ENCODE results near the gene AK8. TPM values are rescaled to one million over a fixed set of nuclear protein-coding genes. Genes with fewer than 3 reads are reported as not detected.

Gene AK8
- polyA plus RNA-seq, 1 donor = 2.6 TPM

- Histone ChIP-seq H3K27ac (ENCODE audit: low read length) (no peak overlapping the region), H3K4me3 (ENCODE audit: low read length) (no peak overlapping the region), H3K27me3 (ENCODE audit: control insufficient read depth, insufficient read depth, low read length) (peaks cover 42% of the 10 kb centered on the region), H3K36me3 (ENCODE audit: control insufficient read depth, insufficient read depth, low read length) (no peaks in the 10 kb centered on the region), H3K4me1 (ENCODE audit: control insufficient read depth, insufficient read depth, low read length) (peaks cover 10% of the 10 kb centered on the region), H3K9me3 (ENCODE audit: control insufficient read depth, low read depth, low read length) (no peaks in the 10 kb centered on the region)
- DNase-seq = no peak
- WGBS (ENCODE audit: insufficient coverage, low lambda C conversion rate) = no CpG with 5 or more reads among the region's 13 CpGs
Measured at GRCh38 chr9:132743931-132744479, 134.1 kb downstream of the AK8 start.

DNA sequence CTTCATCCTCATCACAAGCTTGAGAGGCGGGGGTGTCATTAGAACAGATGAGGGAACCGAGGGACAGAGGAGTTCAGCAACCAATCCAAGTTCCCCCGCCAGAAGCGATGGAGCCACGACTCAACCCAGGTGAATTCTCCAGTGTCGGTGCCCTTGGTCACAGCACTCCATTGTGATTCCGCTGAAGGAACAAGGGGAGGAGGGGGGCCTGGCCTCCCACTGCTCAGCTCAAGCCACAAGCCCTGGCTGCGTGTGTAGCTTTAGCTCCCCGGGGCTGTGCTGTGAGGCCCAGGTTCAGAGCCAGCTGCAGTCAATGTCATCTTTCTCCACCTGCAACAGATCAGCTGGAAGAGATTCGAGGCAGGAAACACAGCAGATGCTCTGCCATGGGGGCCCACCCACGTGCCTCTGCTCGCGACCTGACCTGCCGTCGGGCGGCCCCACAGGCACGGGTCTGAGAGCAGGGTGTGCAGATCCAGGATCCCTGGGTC, 135.2 kb downstream of the AK8 start:
- peaks cover 42% of the 10 kb centered on the region for H3K27me3 ChIP-seq (ENCODE audit: control insufficient read depth, insufficient read depth, low read length)
- H3K4me3 ChIP-seq (ENCODE audit: low read length) = no peak overlapping the region
- WGBS (ENCODE audit: insufficient coverage, low lambda C conversion rate) = no CpG with 5 or more reads among the region's 17 CpGs
- no peaks in the 10 kb centered on the region for H3K36me3 ChIP-seq (ENCODE audit: control insufficient read depth, insufficient read depth, low read length)
- H3K27ac ChIP-seq (ENCODE audit: low read length) = no peak overlapping the region
- H3K4me1 ChIP-seq (ENCODE audit: control insufficient read depth, insufficient read depth, low read length) = peaks cover 10% of the 10 kb centered on the region
- no peaks in the 10 kb centered on the region for H3K9me3 ChIP-seq (ENCODE audit: control insufficient read depth, low read depth, low read length)
- DNase-seq = no peak

GRCh38 chr9:132740526-132741309, 137.4 kb downstream of the AK8 start:
- Histone ChIP-seq H3K36me3 (ENCODE audit: control insufficient read depth, insufficient read depth, low read length) (no peaks in the 10 kb centered on the region), H3K9me3 (ENCODE audit: control insufficient read depth, low read depth, low read length) (no peaks in the 10 kb centered on the region), H3K4me1 (ENCODE audit: control insufficient read depth, insufficient read depth, low read length) (peaks cover 10% of the 10 kb centered on the region), H3K4me3 (ENCODE audit: low read length) (no peak overlapping the region), H3K27ac (ENCODE audit: low read length) (no peak overlapping the region), H3K27me3 (ENCODE audit: control insufficient read depth, insufficient read depth, low read length) (peaks cover 33% of the 10 kb centered on the region)
- 100% methylated on average over 1 of the region's 15 CpGs for WGBS (ENCODE audit: insufficient coverage, low lambda C conversion rate)
- DNase-seq = no peak

DNA sequence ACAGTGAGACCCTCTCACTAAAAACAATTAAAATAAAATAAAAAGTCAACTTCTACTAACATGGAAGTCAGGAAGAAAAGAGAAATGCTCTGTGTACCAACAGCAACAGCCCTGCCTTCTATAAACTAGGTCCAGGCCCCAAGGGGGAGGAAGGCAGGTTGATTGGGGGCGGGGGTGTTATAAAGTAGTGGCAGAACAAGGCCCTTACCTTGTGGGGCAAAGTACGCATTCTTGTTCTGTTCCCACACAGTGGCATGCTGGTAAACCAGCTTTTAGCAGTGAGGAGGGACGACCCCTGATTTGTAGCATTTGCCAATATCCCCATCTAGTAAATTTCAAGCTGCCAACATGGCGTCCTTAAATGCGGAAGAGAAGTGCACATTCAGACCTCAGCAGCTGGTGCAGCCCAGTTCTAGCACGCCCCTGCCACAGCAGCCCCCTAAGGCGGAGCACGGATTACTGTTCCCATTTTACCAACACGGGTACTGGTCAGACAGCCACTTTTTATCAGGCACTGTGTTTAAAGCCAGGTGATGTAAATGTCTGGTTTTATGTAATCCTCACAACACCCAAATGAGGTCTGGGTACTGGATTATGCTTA, 138.3 kb downstream of the AK8 start:
- peak overlapping the region; percentile 24 for H3K27ac ChIP-seq (ENCODE audit: low read length)
- peaks cover 10% of the 10 kb centered on the region for H3K4me1 ChIP-seq (ENCODE audit: control insufficient read depth, insufficient read depth, low read length)
- H3K36me3 ChIP-seq (ENCODE audit: control insufficient read depth, insufficient read depth, low read length) = no peaks in the 10 kb centered on the region
- no CpG with 5 or more reads among the region's 9 CpGs for WGBS (ENCODE audit: insufficient coverage, low lambda C conversion rate)
- H3K4me3 ChIP-seq (ENCODE audit: low read length) = no peak overlapping the region
- peaks cover 24% of the 10 kb centered on the region for H3K27me3 ChIP-seq (ENCODE audit: control insufficient read depth, insufficient read depth, low read length)
- peak; percentile 64 to 84 for DNase-seq
- H3K9me3 ChIP-seq (ENCODE audit: control insufficient read depth, low read depth, low read length) = no peaks in the 10 kb centered on the region

DNA sequence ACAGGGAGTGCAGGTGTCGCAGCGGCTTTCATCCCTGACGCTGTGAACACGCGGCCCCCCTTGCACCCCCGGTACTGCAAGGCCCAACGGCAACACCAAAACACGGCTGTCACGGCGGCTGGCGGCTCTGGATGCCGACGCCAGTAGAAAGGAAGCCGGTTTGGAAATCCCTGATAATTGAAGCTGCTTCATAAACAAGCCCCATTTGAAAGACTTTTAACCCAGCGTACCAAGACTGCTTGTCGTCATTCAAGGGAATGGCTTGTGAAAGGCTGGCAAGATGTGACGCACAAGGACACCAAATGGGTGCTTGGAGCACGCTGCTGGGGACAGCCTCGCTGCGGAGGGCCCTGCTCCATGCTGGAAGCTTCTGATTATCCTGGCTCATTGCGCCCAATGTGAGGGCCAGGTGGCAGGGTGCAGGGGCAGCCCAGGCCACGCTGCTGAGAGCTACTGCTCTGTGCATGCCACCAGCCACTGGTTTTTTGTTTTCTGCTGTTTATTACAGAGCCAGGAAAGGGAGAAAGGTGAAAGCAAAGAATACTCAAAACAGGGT, 144.7 kb downstream of the AK8 start:
- no peak overlapping the region for H3K27ac ChIP-seq (ENCODE audit: low read length)
- H3K36me3 ChIP-seq (ENCODE audit: control insufficient read depth, insufficient read depth, low read length) = no peaks in the 10 kb centered on the region
- no peak for DNase-seq
- H3K27me3 ChIP-seq (ENCODE audit: control insufficient read depth, insufficient read depth, low read length) = no peaks in the 10 kb centered on the region
- H3K9me3 ChIP-seq (ENCODE audit: control insufficient read depth, low read depth, low read length) = no peaks in the 10 kb centered on the region
- no CpG with 5 or more reads among the region's 22 CpGs for WGBS (ENCODE audit: insufficient coverage, low lambda C conversion rate)
- no peak overlapping the region for H3K4me3 ChIP-seq (ENCODE audit: low read length)
- no peaks in the 10 kb centered on the region for H3K4me1 ChIP-seq (ENCODE audit: control insufficient read depth, insufficient read depth, low read length)

- no peaks in the 10 kb centered on the region for H3K9me3 ChIP-seq (ENCODE audit: control insufficient read depth, low read depth, low read length)
- no peak overlapping the region for H3K4me3 ChIP-seq (ENCODE audit: low read length)
- H3K36me3 ChIP-seq (ENCODE audit: control insufficient read depth, insufficient read depth, low read length) = no peaks in the 10 kb centered on the region
- WGBS (ENCODE audit: insufficient coverage, low lambda C conversion rate) = 100% methylated on average over 1 of the region's 17 CpGs
- H3K27me3 ChIP-seq (ENCODE audit: control insufficient read depth, insufficient read depth, low read length) = peaks cover 2% of the 10 kb centered on the region
- no peaks in the 10 kb centered on the region for H3K4me1 ChIP-seq (ENCODE audit: control insufficient read depth, insufficient read depth, low read length)
- H3K27ac ChIP-seq (ENCODE audit: low read length) = no peak overlapping the region
- no peak for DNase-seq
Measured at GRCh38 chr9:132732326-132733259, 145.5 kb downstream of the AK8 start.

DNA sequence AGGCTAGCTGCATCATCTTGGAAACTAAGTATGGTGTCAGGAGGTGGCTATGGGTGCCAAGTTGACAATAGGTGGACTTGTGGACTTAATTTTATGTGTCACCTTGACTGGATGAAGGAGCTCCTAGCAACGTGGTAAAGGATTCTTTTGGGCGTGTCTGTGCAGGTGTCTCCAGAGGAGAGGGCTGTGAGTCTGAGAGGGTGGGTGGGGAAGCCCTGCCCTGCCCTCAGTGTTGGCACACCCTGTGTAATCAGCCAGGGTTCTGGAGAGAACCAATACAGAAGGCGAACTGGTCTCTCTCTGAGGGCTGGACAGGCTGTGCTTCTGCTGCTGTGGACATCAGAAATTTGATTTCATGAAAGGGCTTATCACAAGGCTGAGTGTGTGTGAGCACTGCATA, 146.9 kb downstream of the AK8 start:
- Histone ChIP-seq H3K27me3 (ENCODE audit: control insufficient read depth, insufficient read depth, low read length) (peaks cover 3% of the 10 kb centered on the region), H3K9me3 (ENCODE audit: control insufficient read depth, low read depth, low read length) (no peaks in the 10 kb centered on the region), H3K4me3 (ENCODE audit: low read length) (no peak overlapping the region), H3K36me3 (ENCODE audit: control insufficient read depth, insufficient read depth, low read length) (no peaks in the 10 kb centered on the region), H3K27ac (ENCODE audit: low read length) (no peak overlapping the region), H3K4me1 (ENCODE audit: control insufficient read depth, insufficient read depth, low read length) (no peaks in the 10 kb centered on the region)
- WGBS (ENCODE audit: insufficient coverage, low lambda C conversion rate) = no CpG with 5 or more reads among the region's 3 CpGs
- DNase-seq = peak; percentile 26 to 50

DNA sequence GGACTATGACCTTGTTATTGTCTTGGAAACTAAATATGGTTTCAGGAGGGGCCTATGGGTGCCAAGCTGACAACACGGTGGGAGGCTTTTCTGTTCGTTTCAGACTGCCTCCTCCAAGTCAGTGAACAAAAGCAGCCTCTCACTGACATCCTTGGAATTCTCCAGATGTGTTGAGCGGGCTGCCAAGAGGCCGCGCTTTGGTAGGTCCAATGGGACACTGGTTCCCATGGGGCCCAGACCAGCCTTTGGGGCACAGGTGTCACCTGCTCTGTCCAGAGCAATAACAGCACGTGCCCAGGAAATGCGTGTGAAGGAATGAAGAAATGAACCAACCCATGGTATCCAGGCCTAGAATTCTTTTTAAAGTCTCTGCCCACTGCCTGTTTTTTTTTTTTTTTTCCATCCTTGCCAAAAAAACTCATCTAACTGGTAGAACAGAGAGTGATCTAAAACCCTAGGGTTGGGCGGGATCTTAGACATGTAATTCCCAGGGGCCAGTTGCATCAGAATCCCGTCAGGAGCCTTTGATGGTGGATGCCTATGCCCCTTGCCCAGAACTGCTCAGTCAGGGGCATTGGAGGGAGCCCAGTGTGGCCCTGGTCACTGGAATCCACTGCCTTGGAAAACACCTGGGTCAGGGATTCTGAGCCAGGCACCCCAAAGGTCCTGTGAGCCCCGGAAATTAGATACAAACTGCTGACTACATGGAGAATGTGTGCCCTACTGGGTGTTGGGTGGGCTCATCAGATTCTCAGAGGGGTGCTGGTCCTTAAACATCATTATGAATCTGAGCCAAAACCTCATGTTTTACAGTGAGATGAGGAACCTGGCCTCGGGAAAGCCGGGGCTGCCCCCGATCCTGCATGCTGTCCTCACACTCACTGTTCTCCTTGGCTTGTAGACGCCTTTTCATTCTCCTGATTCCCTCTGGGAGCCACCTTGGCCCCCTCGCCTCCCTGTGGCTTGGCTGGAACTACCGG, 147.7 kb downstream of the AK8 start:
- Histone ChIP-seq H3K27me3 (ENCODE audit: control insufficient read depth, insufficient read depth, low read length) (peaks cover 3% of the 10 kb centered on the region), H3K4me3 (ENCODE audit: low read length) (no peak overlapping the region), H3K27ac (ENCODE audit: low read length) (no peak overlapping the region), H3K4me1 (ENCODE audit: control insufficient read depth, insufficient read depth, low read length) (no peaks in the 10 kb centered on the region), H3K9me3 (ENCODE audit: control insufficient read depth, low read depth, low read length) (no peaks in the 10 kb centered on the region), H3K36me3 (ENCODE audit: control insufficient read depth, insufficient read depth, low read length) (no peaks in the 10 kb centered on the region)
- no peak for DNase-seq
- no CpG with 5 or more reads among the region's 16 CpGs for WGBS (ENCODE audit: insufficient coverage, low lambda C conversion rate)

GRCh38 chr9:132729235-132729890, 148.7 kb downstream of the AK8 start:
- no peaks in the 10 kb centered on the region for H3K9me3 ChIP-seq (ENCODE audit: control insufficient read depth, low read depth, low read length)
- no peaks in the 10 kb centered on the region for H3K4me1 ChIP-seq (ENCODE audit: control insufficient read depth, insufficient read depth, low read length)
- H3K4me3 ChIP-seq (ENCODE audit: low read length) = no peak overlapping the region
- DNase-seq = no peak
- H3K27me3 ChIP-seq (ENCODE audit: control insufficient read depth, insufficient read depth, low read length) = peaks cover 3% of the 10 kb centered on the region
- H3K27ac ChIP-seq (ENCODE audit: low read length) = no peak overlapping the region
- no peaks in the 10 kb centered on the region for H3K36me3 ChIP-seq (ENCODE audit: control insufficient read depth, insufficient read depth, low read length)
- WGBS (ENCODE audit: insufficient coverage, low lambda C conversion rate) = no CpG with 5 or more reads among the region's 5 CpGs
